HepG2 (cell line): ENCODE measurements around the gene RPL5. TPM values are rescaled to one million over a fixed set of nuclear protein-coding genes. Genes with fewer than 3 reads are reported as not detected.

Experiments used
- ARID2 ChIP-seq: sonication (generic); formaldehyde crosslinking; IDR thresholded peaks from 2 replicates; pipeline ENCODE4 v1.8.1; 2022; ENCODE audit warnings: mild to moderate bottlenecking, missing genetic modification reagents, borderline replicate concordance
- DNMT1 ChIP-seq: sonication (generic); formaldehyde crosslinking; IDR thresholded peaks from 2 replicates; pipeline ENCODE4 v1.5.1; 2020; ENCODE audit warnings: mild to moderate bottlenecking, missing genetic modification reagents
- FOXO4 ChIP-seq: sonication (generic); formaldehyde crosslinking; conservative IDR thresholded peaks from 2 replicates; pipeline ENCODE4 v1.8.1; 2023; ENCODE audit warnings: missing genetic modification reagents
- MYC ChIP-seq: sonication (generic); formaldehyde crosslinking; IDR thresholded peaks from 2 replicates; pipeline ENCODE4 v1.9.0; 2021; ENCODE audit warnings: missing genetic modification reagents, borderline replicate concordance
- MZF1 ChIP-seq: sonication (generic); formaldehyde crosslinking; IDR thresholded peaks from 2 replicates; pipeline ENCODE4 v1.8.1; 2023; ENCODE audit warnings: mild to moderate bottlenecking, missing genetic modification reagents, borderline replicate concordance
- NCOA2 ChIP-seq: sonication (generic); formaldehyde crosslinking; IDR thresholded peaks from 2 replicates; pipeline ENCODE4 v1.8.0; 2022; ENCODE audit warnings: inconsistent platforms
- NFAT5 ChIP-seq: sonication (generic); formaldehyde crosslinking; IDR thresholded peaks from 2 replicates; pipeline ENCODE4 v1.4.0; 2020; ENCODE audit warnings: missing genetic modification reagents
- NRL ChIP-seq: sonication (generic); formaldehyde crosslinking; IDR thresholded peaks from 2 replicates; pipeline ENCODE4 v1.5.0; 2020; ENCODE audit warnings: missing genetic modification reagents, mild to moderate bottlenecking, moderate library complexity, borderline replicate concordance
- YEATS2 ChIP-seq: sonication (generic); formaldehyde crosslinking; IDR thresholded peaks from 2 replicates; pipeline ENCODE4 v1.4.0; 2020; ENCODE audit warnings: missing genetic modification reagents, borderline replicate concordance
- ZKSCAN8 ChIP-seq: IDR thresholded peaks from 2 replicates; pipeline ENCODE4 v1.6.1; 2016; ENCODE audit warnings: borderline replicate concordance, missing genetic modification reagents, missing compliant biosample characterization
- ZMYM2 ChIP-seq: sonication (generic); formaldehyde crosslinking; IDR thresholded peaks from 2 replicates; pipeline ENCODE4 v1.8.0; 2022; ENCODE audit warnings: mild to moderate bottlenecking, missing genetic modification reagents
- ZNF12 ChIP-seq: sonication (generic); formaldehyde crosslinking; IDR thresholded peaks from 2 replicates; pipeline ENCODE4 v1.5.0; 2020; ENCODE audit warnings: missing genetic modification reagents
- ZNF33B ChIP-seq: sonication (generic); formaldehyde crosslinking; IDR thresholded peaks from 2 replicates; pipeline ENCODE4 v1.5.1; 2020; ENCODE audit warnings: mild to moderate bottlenecking, missing genetic modification reagents
- ZNF34 ChIP-seq: sonication (generic); formaldehyde crosslinking; IDR thresholded peaks from 2 replicates; pipeline ENCODE4 v1.4.0; 2020; ENCODE audit warnings: mild to moderate bottlenecking, missing genetic modification reagents, borderline replicate concordance
- ZNF44 ChIP-seq: sonication (generic); formaldehyde crosslinking; IDR thresholded peaks from 2 replicates; pipeline ENCODE4 v1.5.1; 2020; ENCODE audit warnings: mild to moderate bottlenecking, missing genetic modification reagents
- ZNF605 ChIP-seq: sonication (generic); formaldehyde crosslinking; IDR thresholded peaks from 2 replicates; pipeline ENCODE4 v1.8.0; 2022; ENCODE audit warnings: mild to moderate bottlenecking, missing genetic modification reagents
- polyA plus RNA-seq, 8 experiments: library from polyadenylated mRNA; depleted of rRNA in 3 of 8; stranded (reverse) in 7 of 8; unstranded in 1 of 8; fragments of >200 nt; fragmentation: Illumina TruSeq in 4 of 8; extraction: Trizol in 4 of 8; gene quantifications; 2 replicates each; pipeline versions ENCODE4 v1.2.1 to v1.2.3, GENCODE V29; 2011 to 2016; ENCODE audit warnings: low read depth in 4 of 8, missing spikeins in 1 of 8, mixed read lengths in 1 of 8; ENCODE audit not compliant: insufficient read depth in 1 of 8
- total RNA-seq, 5 experiments: library from RNA; depleted of rRNA; stranded (reverse); fragments of >200 nt; fragmentation: Illumina TruSeq; extraction: Trizol; gene quantifications; 2 replicates each; pipeline ENCODE4 v1.2.3, GENCODE V29; 2016; ENCODE audit warnings: low read depth in 1 of 5
- TF ChIP-seq, protein P1 (sequence below): sonication (generic); formaldehyde crosslinking; IDR thresholded peaks from 2 replicates; pipeline ENCODE4 v1.4.0; 2020; ENCODE audit warnings: missing genetic modification reagents
- TF ChIP-seq, protein P2 (sequence below): sonication (generic); formaldehyde crosslinking; IDR thresholded peaks from 2 replicates; pipeline ENCODE4 v1.4.0; 2020; ENCODE audit warnings: missing genetic modification reagents, borderline replicate concordance

Gene RPL5
- total and polyA plus RNA-seq, 2 of the 13 experiments (the other 11 are each of a cell fraction or from before 2014, with no cell fraction given), result 2,304 to 2,520 TPM

DNA sequence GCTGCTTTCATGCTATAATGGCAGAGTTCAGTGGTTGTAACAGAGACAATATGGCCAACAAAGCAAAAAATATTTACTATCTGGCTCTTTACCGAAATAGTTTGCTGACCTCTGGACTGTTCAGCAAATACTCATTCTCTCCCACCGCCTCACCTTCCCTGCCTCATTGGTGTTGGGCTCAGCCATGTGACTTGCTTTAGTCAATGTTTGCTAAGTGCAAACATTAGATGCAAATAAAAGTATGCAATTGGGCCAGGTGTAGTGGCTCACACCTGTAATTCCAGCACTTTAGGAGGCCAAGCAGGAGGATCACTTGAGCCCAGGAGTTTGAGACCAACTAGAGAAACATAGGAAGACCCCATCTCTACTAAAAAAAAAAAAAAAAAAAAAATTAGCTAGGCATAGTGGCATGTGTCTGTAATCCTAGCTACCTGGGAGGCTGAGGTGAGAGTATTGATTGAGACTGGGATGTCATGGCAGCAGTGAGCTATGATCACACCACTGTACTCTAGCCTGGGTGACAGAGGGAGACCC, 55.1 kb downstream of the RPL5 start (continued):
- TF ChIP-seq NFAT5 (CRISPR knock-in tag) (no peak), ZNF34 (no peak), NCOA2 (CRISPR knock-in tag) (peak; percentile 80), ZNF33B (CRISPR knock-in tag) (no peak), MZF1 (no peak), DNMT1 (no peak), NRL (no peak), ZNF44 (CRISPR knock-in tag) (no peak), ZNF12 (CRISPR knock-in tag) (no peak), ZKSCAN8 (CRISPR knock-in tag) (peak; percentile 33; the same call in 1 of the 2 replicates), MYC (no peak), ARID2 (CRISPR knock-in tag) (no peak), FOXO4 (CRISPR knock-in tag) (no peak), ZMYM2 (CRISPR knock-in tag) (peak; percentile 62; the same call in 1 of the 2 replicates), ZNF605 (CRISPR knock-in tag) (0 out of 2 replicates have a peak, but pooled peaks have one; percentile 48), YEATS2 (CRISPR knock-in tag) (no peak)
- TF ChIP-seq, protein P1, sequence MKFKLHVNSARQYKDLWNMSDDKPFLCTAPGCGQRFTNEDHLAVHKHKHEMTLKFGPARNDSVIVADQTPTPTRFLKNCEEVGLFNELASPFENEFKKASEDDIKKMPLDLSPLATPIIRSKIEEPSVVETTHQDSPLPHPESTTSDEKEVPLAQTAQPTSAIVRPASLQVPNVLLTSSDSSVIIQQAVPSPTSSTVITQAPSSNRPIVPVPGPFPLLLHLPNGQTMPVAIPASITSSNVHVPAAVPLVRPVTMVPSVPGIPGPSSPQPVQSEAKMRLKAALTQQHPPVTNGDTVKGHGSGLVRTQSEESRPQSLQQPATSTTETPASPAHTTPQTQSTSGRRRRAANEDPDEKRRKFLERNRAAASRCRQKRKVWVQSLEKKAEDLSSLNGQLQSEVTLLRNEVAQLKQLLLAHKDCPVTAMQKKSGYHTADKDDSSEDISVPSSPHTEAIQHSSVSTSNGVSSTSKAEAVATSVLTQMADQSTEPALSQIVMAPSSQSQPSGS (CRISPR knock-in tag), result peak; percentile 67; the same call in 1 of the 2 replicates
- TF ChIP-seq, protein P2, sequence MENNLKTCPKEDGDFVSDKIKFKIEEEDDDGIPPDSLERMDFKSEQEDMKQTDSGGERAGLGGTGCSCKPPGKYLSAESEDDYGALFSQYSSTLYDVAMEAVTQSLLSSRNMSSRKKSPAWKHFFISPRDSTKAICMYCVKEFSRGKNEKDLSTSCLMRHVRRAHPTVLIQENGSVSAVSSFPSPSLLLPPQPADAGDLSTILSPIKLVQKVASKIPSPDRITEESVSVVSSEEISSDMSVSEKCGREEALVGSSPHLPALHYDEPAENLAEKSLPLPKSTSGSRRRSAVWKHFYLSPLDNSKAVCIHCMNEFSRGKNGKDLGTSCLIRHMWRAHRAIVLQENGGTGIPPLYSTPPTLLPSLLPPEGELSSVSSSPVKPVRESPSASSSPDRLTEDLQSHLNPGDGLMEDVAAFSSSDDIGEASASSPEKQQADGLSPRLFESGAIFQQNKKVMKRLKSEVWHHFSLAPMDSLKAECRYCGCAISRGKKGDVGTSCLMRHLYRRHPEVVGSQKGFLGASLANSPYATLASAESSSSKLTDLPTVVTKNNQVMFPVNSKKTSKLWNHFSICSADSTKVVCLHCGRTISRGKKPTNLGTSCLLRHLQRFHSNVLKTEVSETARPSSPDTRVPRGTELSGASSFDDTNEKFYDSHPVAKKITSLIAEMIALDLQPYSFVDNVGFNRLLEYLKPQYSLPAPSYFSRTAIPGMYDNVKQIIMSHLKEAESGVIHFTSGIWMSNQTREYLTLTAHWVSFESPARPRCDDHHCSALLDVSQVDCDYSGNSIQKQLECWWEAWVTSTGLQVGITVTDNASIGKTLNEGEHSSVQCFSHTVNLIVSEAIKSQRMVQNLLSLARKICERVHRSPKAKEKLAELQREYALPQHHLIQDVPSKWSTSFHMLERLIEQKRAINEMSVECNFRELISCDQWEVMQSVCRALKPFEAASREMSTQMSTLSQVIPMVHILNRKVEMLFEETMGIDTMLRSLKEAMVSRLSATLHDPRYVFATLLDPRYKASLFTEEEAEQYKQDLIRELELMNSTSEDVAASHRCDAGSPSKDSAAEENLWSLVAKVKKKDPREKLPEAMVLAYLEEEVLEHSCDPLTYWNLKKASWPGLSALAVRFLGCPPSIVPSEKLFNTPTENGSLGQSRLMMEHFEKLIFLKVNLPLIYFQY (CRISPR knock-in tag), result peak; percentile 65; the same call in 1 of the 2 replicates
